Tibial nerve (tissue), 4 donors: ENCODE data around the gene C19orf25.

ENCODE experiments used
- CTCF ChIP-seq, 5 experiments: fragments of 200-600 bp in 3 of 5; fragments of 450-650 bp in 2 of 5; sonication (generic) in 3 of 5; IDR thresholded peaks; one replicate each; pipeline ENCODE4 v1.5.1; 2016 to 2019; ENCODE audit warnings: antibody characterized with exemption in 5 of 5, mild to moderate bottlenecking in 3 of 5, moderate library complexity in 2 of 5
- EP300 ChIP-seq, 2 donors: sonication (generic); formaldehyde crosslinking; IDR thresholded peaks; one replicate each; pipeline ENCODE4 v1.6.1; 2017; ENCODE audit warnings: antibody characterized with exemption in 2 of 2, mild to moderate bottlenecking in 1 of 2
- POLR2A ChIP-seq, 2 donors: fragments of 450-650 bp; IDR thresholded peaks; one replicate each; pipeline ENCODE4 v1.6.1; 2017; ENCODE audit warnings: antibody characterized with exemption in 2 of 2, mild to moderate bottlenecking in 2 of 2, moderate library complexity in 2 of 2

GRCh38 chr19:1434040-1434366 lies 45.0 kb downstream of the C19orf25 start:
- TF ChIP-seq CTCF (IDR thresholded peaks at IDR 0.05) (no peak), POLR2A (IDR thresholded peaks at IDR 0.05) (no peak), EP300 (IDR thresholded peaks at IDR 0.05) (no peak)
